ENCODE measurements around the gene SLC2A6.

The SLC2A6 gene

DNA sequence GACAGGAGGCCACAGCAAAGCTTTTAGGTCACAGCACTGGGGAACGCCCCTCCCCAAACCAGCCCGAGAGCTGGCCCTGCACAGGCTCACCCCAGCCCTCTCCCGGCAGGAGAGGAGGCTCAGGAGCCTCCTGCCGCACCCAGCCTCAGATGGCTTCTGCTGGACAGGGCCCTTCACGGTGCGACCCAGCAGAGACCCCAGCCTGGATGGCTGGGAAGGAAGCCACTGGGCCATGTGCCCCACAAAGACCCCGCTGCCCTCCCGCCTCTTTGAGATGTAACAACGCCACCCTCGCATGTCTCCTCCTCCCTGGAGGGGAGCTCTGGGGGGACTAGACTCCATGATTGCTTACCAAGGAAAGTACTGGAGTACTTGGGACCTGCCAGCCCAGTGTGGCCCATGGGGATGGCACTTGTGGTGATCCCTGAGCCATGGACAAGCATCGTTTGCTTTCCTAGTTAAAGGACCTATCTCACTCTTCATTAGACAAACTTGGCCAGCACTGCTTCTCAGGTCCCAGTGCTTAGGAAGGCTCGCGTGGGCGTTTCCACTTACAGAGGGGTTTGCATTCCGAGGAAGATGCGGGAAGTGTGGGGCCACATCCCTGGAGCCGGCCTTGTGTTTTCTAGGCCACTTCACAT, 36.8 kb upstream of the SLC2A6 start:
- DNase-seq (ENCODE audit: low read depth): no peak

DNA sequence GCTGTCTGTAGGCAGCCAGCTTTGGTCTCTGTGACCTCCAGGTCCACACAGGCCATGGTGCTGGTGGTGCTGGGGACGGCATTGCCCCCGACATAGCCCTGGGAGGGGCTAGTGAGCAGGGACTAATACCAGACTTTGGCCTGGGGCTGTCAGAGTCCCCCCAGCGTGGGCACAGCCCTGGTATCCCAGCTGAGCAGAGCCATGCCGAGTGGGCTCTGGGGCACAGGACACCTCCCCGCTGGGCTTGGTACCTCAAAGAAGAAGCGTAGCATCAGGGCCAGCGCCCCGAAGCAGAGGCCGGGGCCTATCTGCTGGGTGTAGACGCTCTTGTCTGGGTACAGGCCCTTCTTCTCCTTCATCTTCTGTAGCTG, 36.3 kb upstream of the SLC2A6 start:
- DNase-seq (ENCODE audit: low read depth): no peak

DNA sequence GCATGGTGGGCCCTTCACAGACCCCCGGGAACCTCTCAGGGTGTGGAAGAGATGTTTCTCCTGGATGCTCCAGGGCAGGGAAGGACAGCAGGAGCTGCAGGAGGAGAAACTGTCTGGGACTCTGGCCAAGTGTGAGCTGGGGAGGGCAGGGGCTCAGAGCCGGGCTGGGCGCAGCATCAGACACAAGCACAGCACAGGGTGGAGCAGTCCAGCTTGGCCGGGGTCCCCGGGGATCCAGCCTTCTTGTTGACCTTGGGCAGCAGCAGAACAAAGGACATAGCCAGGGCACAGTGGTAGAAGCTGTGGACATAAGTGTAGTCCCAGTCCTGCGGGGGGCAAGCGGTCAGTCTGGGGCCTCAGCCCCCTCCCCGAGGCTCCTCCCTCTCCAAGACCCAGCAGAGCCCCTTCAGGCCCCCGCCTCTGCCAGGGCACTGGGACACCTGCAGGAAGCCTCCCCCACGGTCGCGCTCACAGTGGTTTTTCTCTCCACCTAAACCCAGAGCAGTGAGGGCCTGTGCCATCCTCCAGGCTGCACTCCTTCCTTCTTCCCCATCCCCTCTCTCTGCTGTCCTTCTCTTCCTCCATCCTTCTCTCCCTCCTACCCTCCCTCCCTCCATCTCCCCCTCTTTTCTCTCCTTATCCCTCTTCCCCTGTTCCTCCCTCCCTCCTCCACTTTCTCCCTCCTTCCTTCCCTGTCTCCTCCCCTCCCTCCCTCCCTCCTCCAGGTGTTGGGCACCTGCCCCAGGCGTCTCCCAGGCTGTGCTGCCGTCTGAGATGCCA, 35.8 kb upstream of the SLC2A6 start:
- DNase-seq (ENCODE audit: low read depth): no peak

DNA sequence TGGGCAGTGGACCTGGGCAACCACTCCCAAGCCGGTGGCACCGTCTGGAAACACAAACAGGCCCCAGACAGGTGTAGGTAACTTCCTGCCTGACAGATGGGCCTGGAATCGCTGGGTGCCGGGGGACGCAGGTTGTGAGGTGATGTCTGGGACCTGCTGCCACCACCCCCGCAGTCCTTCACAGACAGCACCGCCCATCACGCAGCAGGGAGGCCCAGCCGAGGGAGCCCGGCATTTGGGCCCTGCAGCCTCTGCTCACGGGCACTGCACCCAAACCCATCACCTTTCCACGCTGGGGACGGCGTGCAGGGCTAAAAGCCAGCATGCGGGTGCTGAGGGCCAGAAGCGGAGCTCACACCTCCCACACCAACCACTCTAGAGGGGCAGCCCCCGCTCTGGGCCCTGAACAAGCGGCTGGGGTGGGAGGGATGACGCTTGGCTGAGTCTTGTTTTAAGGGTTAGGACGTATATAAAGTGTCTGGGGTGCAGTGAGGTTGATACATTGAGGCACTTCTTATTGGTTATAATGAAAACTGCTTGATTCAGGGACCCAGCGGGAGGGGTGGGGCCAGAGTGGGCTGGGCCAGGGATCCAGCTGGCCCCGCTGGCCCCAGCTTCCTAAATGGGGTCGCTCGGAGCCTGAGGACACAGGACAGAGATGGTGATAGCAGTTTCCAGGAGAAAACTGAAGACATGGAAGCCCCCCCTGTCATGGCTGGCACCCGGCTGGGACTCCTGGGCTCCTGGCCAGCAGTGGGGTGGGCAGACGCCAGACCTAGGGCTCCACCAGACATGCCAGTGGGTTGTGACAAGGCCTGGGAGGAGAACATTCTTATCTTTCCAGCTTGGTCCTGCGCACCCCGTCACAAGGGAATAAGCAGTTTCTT, 34.6 kb upstream of the SLC2A6 start:
- DNase-seq (ENCODE audit: low read depth): no peak

DNA sequence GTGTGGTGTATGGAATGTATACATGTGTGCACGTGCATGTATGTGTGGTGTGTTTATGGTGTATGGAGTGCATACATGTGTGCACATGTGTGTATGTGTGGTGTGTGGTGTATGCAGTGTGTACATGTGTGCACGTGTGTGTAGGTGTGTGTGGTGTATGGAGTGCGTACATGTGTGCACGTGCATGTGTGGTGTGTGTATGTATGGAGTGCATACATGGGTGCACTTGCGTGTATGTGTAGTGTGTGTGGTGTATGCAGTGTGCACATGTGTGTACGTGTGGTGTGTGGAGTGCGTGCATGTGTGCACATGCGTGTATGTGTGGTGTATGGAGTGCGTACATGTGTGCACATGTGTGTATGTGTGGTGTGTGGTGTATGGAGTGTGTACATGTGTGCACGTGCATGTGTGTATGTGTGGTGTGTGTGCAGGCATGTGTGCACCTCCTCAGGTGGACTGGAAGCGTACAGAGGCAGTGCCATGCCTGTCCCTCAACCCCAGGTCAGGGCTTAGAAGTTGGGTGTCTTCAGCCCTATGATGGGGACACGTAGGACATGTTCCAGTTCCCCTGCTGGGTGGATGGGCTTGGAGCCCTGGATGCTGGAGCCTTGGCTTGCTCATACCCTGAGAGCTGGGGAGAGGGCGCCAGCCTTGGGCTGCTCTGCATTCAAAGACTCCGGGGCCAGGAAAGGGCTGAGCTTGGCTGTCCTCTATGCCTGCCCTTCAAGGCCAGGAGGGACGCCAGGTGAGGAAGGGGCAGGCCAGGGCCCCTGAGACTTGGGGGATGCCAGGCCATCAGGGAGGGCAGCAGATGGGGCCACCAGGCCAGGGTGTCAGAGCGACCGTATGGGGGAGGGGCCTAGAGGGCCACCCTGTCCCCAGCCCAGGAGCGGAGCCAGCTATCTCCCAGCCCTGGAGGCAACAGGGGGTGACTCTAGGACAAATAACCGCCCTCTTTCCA, 33.6 kb upstream of the SLC2A6 start:
- DNase-seq (ENCODE audit: low read depth): no peak

DNA sequence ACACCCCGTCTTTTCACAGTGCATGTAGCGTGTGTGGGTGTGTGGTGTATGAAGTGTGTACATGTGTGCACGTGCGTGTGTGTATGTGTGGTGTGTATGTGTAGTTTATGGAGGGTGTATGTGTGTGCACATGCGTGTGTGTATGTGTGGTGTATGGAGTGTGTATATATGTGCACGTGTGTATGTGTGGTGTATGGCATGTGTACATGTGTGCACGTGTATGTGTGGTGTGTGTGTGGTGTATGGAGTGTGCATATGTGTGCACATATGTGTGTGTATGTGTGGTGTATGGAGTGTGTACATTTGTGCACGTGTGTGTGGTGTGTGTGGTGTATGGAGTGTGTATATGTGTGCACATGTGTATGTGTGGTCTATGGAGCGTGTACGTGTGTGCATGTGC, 32.7 kb upstream of the SLC2A6 start:
- DNase-seq (ENCODE audit: low read depth): no peak

DNA sequence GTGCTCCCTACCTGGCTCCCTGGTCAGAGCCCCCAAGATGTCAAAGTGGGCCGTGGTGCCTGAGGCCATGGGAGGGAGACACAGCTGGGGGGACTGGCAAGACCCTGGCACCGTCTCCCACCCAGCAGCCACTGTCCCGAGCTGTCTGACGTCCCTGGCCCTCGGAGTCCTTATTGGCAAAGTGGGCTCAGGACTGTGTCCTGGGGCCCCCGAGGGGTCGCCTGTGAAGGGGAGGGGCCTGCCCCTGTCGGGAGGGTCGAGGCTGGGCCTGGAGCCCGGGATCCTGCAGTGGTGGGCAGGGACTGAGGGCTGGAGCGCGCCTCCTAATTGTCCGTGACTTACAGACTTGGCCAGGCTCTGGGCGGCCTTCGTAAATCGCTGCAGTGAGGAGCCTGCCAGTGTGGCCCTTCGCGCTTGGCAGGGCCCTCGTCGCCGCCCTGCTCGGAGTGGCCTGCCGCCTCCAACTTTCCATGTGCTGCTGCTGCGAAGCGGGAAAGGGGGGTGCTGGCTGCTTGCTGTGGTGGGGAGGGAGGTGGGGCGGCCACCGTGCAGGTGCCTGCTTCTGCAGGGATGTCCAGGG, 32.1 kb upstream of the SLC2A6 start:
- DNase-seq (ENCODE audit: low read depth): no peak

DNA sequence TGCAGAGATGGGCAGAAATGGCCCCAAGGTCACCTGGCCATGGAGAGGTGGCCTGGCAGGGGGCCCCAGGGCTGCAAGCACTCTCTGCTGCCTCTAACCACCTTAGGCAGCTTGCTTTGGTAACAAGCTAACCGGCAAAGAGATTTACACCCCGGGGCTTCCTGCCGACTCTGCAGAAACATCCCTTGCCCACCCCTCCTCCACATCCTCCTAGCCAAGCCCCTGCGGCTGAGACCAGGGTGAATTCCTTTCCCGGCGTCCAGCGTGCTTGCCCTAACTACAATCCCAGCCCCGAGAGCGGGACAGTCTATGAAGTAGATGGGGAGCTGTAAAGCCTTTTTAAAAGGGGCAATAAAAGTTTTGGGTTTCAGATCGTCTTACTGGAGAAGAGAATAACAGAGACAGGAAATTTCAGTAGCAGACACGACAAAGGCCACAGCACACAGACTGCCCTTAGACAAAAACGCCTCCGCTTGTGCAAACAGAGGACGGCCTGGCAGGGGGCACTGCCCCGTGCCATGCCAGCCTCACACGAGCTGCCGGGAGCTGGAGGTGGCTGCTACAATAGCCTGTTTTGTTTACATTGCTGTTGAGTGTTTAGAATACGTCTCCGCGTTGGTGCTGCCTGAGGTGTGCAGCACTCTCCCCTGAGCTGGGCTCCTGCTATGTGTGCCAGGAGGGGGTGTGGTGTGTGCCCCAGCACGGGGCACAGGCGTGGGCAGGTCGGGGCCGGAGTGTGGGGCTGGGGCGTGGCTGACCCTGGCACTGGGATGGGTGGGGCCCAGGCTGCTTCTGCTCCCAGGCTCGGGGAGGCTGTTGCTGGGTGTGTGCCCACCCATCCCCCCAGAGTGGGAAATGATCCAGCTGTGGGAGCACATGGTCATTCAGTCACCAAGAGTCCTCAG, 30.5 kb upstream of the SLC2A6 start:
- no peak for DNase-seq (ENCODE audit: low read depth)

DNA sequence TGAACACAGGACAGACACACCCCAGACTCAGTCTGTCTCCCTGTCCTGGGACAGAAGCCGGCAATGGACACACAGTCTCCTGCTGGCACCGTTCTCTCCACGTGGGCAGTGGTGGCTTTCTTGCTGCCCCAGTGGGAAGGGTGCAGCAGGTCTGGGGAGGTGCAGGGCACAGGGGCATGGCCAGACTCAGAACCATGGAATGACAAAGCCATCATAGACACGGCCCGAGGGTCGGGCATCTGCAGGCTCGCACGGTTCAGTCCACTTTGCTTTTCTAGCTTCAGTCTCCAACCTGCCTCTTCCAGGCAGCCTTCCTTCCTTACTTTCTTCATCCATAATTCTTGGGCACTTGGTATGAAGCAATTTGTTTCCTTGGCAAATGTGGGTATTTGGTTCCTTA, 29.1 kb upstream of the SLC2A6 start:
- DNase-seq (ENCODE audit: low read depth): no peak

DNA sequence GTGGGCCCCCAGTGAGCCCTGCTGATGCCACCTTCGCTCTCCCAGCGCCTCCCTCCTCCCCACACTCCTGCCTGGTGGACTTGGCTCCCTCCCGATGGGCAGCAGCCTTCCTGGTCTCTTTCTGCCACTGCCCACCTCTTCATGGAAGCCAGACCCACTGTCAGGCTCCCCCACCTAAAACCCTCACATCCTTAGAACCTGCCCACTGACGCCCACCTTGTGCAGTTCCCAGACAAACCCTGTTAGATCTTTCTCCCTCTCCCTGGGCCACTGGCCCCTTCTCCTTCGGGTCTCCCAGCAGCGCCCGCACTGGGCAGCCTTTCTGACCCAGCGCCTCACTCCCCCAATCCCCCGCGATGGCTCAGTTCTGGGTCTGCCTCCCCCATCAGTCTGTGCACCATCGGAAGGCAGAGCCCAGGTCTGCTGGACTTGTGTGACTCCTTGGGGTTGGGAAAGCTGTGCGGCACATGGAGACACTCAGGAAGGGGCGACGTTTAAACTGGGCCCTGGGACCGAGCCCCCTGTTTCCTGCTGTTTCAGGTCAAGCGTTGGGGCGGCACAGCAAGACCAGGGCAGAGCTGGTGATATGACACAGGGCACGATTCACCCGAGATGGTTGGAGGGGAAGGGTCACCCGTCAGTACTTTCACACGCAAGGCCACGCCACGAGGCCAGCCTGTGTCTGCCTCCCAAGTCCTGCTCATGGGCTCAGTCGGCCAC, 28.5 kb upstream of the SLC2A6 start:
- DNase-seq (ENCODE audit: low read depth): no peak

DNA sequence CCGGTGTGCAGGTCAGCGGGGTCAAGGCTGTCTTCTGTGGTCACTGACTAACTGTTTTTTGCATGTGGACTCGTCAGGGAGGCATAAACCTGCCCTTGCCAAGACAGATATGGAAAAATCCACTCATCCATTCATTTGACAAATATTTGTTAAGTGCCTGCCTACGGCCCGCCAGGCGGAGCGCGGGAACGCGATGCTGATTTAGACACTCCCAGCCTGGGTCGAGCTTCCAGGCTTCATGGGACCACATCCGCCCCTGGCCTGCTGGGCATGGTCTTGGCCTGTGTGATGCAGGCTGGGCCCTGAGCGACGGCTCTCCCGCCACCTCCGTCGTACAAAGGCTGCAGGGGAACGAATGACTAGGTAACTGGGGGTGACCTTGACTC, 27.7 kb upstream of the SLC2A6 start:
- DNase-seq (ENCODE audit: low read depth): no peak

DNA sequence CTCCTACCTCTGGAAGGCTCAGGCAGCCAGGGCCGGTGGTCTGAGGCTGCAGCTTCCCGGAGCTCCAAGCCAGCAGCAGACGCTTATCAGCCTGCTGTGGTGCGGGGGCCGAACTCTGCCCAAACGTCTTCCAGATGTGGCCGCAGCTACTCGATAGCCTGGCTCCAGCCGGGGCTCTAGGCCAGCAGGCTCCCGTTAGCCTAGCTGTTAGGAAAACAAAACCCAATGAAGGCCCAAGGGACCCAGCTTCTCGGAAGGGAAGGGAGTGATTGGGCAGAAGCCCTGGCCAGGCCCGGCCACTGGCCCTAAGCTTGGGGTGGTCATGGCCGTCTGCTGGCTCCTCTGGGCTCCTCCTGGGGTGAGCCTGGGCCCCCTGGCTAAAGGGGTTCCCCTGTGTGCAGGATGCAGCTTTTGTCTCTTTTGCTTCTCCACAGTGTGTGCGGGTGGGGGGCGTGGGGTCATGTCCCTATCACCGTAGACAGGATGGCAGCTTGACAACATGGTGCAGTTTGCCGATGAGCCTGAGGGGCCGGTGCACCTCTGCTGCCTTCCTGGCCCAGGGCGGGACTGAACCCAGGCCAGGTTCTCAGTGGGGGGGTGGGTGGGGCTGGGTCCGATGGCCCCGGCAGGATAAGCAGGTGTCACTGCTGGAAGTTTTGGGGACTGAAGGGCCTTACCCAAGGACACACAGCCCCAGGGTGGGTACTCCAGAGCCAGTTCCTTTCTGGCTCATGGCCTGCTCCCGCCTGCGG, 27.2 kb upstream of the SLC2A6 start:
- DNase-seq (ENCODE audit: low read depth): no peak

DNA sequence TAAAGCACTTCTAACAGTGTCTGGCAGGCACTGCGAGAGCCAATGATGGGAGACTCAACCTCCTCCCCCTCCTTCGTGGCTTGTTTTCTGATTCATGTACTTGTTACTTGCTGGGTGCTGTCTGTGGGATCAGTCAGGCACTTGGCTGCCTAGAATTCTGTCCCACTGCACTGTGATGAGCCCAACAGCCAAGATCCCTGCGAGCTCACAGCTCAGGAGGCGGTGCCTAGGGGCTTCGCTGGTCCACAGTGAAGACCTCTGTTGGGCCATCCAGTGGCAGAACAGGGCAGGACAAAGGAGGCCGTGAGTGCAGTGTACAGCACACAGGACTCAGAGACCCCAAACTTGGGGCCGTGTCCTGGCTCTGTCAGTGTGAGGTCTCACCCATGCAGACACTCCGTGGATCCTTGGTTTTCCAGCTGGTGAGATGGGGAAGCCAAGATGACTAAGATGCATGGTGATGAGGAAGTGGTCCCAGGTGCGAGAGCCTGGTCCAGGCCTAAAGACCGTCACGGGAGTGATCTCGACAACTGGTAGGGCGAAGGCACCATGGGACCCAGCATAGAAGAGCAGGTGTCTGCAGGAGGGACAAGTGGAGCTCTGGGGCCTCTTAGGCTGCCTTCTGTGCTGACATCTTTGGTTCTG, 26.4 kb upstream of the SLC2A6 start:
- no peak for DNase-seq (ENCODE audit: low read depth)

DNA sequence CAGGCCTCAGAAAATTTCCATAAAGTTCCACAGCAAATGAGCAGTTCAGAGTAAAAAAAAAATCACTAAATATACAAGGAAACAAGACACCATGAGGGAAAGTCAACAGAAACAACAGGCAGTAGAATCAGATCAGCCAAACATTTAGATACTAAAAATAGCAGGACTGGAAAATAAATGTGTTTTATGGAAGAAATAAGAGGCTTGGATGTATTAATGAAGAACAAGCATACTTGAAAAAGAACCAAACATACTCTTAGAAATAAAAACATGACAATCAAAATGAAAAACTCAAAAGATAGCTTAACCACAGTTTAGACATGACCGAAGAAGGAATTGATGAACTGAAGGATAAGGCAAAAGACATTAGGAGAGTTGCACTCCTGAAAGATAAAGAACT, 23.2 kb upstream of the SLC2A6 start:
- DNase-seq (ENCODE audit: low read depth): no peak

DNA sequence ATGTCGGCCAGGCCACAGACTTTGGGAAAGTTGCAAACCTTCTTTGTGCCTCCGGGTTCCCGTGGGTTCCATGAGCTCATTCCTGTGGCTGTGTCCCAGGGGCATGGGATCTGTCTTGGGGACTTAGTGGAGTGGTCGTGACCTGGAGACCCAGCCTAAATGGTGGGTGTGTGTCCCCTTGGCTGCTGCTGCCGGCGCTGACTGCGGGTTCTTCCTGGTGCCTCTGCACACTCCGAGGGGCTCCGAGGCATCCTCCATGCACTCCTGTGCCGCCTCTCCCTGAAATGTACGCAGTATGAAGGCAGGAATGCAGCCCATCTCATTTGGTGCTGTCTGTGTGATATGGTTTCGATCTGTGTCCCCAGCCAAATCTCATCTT, 21.0 kb upstream of the SLC2A6 start:
- DNase-seq (ENCODE audit: low read depth): no peak

DNA sequence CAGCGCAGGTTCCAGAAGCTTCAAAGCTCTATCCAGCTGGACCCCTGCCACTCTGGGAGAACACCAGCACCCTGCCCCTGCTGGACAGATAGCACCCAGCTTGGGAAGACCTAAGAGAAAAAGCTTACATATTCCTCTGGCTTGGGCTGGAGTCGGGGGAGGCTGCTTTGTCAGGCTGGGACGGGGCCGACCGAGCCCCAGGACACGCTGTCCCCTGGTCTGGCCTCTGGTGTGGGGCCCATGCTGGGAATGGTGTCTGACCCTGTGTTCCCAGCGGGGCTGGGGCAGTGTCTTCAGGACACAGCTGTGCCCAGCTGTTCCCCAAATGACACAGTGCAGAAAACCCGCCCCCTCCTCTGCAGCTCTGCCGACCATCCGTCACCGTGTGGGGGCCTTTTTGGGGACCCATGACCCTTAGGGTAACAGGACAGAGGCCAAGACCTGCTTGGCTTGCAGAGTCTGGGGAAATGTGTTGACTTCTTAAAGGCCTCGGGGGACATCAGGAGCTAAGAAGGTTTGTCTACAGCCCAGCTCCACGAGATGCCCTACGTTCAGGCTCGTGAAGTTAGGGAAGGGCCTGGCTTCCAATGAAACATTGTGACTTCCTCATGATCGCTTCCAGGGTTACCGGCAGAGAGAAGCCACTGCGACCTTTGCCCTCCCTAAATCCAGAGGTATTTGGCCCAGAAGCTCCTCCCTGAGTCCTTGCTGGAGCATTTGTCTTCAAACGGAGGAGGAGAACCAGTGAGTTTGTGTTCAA, 20.4 kb upstream of the SLC2A6 start:
- DNase-seq (ENCODE audit: low read depth): no peak
